HT-29 (cell line): ENCODE measurements around the gene TSHR. TPM values are rescaled to one million over a fixed set of nuclear protein-coding genes. Genes with fewer than 3 reads are reported as not detected.
"Not testable (repeated sequence)": the region's sequence is repeated elsewhere in the genome, so short reads cannot be mapped to it uniquely, and the experiment has no call there.

Experiments used
- DNase-seq: peaks from one replicate; pipeline ENCODE4 v3.0.0-alpha.2; 2015; ENCODE audit warnings: low spot score
- total RNA-seq: library from RNA; depleted of rRNA; stranded (reverse); fragments of >200 nt; shearing (Covaris generic); gene quantifications from 2 replicates; pipeline ENCODE4 v1.2.3, GENCODE V29; 2014

TSHR gene
- total RNA-seq, 1 experiment from 2014 or later: not detected

DNA sequence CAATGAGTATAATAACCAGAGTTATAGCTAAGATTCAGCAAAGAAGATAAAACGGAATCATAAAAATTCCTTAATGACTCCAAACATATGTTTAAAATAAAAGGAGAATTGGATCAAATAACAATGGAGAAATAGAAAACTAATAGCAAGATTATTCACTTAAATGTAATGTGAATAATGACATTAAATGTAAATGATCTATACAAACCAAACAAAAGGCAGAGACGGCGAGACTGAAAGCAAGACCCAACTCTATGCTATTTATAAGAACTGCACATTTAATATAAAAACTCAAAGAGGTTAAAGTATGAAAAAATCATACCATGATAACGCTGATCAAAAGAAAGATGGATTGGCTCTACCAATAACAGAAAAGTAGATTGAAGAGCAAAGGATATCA is 3.9 kb upstream of the TSHR start:
- no peak for DNase-seq

DNA sequence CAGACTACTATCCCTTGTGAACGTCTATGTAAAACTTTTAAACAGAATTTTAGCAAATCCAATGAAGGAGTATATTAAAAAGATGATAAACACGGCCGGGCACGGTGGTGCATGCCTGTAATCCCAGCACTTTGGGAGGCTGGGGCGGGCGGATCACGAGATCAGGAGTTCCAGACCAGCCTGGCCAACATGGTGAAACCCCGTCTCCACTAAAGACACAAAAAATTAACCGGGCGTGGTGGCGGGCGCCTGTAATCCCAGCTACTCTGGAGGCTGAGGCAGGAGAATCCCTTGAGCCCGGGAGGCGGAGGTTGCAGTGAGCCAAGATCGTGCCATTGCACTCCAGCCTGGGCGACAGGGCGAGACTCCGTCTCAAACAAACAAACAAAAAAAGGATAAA is 2.2 kb upstream of the TSHR start:
- DNase-seq: not testable (repeated sequence)

DNA sequence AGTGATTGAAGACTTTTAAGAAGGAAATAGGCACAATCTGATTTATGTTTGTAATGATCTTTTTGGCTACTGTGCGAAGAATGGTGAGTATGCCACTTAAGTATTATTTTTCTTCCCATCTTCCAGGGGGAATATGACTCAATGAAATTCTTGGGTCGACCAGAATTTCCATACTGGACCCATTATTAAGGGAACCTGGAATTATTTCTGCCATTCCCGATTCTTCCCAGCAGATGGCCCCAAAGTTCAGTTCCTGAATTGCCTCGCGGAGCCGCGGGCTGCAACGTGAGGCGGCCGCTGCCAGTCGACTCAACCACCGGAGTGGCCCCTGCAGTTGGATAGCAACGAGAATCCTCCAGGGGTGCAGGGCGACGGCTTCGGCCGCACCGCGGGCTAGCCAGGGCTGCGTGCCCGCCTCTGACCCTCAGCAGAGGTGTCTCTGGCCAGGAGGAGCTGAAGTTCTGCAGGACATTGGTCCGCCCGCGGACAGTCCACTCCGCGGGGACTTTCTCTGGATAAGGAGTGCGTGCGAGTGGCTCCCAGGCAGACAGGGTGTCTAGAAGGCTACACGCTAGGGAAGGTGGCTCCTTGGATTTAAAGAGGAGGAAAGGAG is 628 bp upstream of the TSHR start:
- DNase-seq: peak; percentile 47

DNA sequence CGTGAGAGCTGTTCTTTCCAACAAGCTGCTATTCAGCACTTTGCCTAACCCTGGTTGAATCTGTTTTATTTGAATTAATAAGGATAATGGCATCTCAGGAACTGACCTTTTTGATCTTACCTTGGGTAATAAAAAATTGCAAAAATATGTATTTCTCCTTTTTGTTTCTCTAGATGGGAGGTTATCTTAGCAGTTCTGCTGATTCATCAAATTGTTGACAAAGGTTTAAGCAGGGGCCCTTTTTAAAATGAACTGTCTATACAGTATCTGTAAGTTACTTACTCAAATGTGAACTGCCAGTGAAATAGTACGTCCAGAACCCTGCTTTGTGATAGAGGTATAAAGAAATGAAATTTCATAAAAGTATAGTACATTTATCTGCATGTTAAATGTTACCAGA is 681 bp downstream of the TSHR start:
- DNase-seq: no peak

DNA sequence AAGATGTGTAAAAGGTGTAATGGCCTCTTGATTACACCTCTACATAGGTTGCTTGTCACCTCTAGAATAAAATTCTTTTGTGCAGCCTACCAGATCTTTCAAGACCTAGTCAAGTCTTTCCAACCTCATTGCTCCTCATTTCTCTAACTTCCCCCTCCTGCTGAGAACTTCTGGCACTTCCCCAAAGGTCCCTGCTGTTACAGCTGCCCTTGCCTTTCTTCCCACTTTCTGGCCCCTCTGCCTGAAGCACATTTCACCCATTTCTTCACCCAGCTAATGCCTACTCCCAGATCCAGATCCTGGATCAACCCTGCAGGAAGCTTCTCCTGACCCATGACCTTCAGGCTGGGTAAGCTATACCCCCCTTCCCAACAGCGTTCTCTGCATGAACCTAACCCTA is 1.5 kb downstream of the TSHR start:
- no peak for DNase-seq

DNA sequence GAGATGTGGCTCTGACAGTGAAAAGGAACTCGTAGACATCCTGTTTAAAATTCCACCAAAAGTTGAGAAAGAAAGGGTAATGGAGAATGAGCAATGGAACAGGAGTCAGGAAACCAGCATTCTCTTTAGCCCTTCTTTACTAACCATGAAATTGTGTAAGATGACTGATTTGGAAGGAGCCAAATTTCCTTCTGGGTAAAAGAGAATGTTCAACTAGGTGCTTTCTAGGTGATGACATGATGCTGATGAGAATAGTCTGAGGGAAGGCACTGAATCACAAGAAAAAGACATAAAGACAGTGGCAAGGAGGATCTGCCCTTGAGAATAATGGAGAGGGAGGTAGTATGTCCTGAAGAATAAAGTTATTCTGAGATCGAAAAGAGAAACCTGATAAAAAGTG is 2.2 kb downstream of the TSHR start:
- DNase-seq: no peak

DNA sequence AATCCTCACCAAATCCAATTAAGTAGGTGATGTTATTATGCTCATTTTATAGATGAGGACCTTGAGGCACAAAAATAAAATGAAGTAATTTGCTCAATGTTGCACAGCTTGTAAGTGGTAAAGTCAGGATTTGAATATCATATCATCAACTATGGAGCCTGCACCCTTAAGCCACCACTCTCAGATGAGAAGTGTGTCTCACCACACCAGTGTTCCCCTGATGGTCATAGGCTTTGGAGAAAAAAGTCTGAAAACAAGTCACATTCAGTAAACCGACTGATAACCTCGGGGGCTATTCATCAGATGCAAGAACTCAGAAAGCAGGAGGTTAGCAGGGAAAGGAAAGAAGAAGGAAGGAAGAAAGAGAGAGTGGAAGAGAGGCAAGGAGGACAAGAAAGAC is 2.8 kb downstream of the TSHR start:
- no peak for DNase-seq

DNA sequence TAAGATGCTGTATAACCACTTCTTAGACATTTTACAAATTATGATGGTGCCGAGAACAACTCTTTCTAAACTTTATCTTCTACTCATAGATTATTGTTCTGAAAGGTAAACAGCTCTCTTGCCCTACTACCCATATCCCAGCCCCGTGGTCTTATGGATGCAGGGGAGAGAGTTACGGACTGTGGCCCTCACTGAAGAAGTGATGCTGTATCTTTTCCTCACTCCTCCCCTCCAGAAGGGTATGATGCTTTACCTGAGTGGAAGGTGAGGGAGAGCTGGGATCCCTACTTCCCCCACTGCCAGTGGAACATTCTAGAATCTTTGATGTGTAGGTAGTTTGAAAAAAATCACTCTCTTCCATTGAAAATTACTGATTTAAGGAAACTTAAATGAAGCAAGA is 3.5 kb downstream of the TSHR start:
- no peak for DNase-seq

DNA sequence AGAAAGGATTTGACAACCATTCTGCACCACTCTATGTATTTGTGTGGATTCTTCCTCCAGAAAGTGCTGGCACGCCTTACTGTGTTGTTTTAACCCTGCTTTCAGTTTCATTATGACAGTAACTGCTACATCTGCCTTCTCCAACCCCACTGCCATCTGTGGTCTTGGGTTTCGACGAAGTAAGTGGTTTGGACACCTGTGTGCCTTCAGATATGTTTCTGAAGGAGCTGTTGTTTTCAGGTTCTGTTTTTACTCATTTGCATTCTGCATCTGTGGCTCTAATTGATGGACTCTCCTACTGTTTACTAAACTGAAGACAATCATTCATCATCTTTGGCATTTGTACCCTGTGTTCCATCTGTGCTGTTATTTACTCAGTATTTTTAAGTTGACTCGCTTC is 4.1 kb downstream of the TSHR start:
- DNase-seq: no peak

DNA sequence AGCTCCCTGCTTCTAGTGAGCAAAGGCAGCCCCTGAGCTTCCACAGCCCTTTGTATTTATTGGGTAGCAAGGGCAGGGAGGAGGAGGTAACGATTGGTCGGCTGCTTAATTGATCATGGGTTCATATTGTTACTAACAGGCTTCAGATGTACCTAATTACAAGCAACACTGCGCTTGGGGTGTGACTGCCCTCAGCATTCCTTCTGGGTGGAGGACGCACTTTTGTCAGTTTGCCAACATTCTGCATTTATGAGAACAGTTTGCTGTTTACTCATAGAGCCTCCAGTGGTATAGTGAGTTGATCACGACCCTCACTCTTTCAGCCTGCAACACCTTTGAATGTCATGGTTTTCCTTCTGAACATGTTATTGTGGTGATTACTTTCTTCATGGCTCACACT is 9.6 kb downstream of the TSHR start:
- DNase-seq: no peak

DNA sequence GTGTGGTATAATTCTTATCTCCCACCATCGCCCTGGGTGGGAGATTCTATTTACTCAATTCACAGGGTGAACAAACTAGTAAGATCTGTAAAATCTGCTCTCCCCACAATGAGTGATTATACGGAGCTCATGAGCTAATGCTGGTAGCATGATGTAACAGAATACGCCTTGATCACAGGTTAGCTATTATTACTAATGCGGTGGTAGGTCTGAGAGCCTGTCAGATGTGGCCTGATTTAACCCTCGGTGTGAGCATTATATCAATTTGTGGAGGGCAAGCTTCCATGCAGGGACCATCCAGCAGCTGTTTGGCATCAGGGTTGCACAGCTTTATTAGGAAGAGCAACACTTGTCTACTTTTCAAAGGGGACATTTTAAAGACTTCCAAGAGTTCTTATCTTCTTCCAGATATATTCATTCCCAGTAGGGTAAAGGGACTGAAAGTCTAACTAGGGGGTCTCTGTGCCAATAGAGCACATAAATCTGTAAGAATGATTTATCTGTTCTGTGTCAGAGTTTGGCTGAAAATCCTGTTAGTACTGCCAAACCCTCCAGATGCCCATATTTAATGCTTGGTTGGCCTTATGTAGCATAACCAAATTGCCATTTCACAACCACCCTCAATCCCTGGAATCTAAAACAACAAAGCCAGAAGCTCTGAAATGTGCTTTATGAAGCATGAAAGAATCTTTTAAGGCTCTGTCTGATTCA is 18.7 kb downstream of the TSHR start:
- DNase-seq: no peak

DNA sequence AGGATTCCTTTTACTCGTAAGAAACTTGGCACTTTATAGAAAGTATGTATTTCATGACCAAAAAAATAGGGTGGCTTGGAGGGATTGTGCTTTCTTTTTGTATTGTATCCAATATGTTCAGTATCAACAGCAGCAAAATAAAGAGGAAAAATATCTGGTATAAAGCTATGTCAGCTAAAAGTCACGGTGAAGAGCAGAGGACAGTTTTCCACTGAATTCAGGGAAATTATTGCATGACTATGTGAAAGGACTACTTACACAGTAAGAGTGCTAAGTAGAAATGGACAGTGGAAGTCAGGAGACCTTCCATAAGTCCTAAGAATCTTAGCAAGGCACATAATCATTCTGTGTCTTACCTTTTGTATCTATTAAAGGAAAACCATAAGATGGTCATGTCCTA is 19.3 kb downstream of the TSHR start:
- DNase-seq: no peak

DNA sequence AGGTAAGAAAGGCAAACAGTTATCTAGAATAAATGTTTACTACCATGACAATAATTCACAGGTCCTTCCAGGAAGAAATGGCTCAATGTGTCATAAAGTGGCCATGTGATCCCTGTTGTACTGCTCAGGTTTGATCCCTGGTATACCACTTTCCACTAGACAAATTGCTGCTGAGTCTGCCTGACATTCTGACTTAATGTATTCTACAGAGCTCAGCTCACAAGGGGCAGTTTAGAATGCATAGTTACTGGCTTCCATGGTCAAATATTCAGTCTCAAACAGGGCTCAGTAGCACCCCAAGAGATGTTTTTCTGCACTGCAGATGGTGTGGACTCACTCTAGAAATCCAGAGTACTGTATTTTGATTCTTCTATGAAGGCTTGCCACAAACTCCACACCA is 21.8 kb downstream of the TSHR start:
- DNase-seq: no peak

DNA sequence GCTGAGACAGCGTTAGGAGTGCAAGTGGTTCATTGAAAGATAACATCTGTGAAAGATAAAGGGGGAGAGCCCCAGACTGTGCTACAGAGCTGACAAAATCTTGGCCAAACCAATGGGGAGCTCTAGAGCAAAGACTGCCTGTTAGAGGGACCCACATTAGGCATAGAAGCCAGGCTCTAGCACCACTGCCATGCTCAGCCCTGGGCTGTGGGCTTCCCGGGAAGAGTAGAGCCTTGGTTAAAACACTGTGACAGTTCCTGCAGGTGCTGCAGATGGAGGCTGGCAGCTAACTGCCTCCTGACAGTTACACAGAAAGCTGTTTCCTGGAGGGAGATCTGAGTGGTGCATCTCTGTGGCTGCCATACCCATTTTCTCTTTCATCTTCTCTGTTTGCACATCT is 23.0 kb downstream of the TSHR start:
- no peak for DNase-seq

DNA sequence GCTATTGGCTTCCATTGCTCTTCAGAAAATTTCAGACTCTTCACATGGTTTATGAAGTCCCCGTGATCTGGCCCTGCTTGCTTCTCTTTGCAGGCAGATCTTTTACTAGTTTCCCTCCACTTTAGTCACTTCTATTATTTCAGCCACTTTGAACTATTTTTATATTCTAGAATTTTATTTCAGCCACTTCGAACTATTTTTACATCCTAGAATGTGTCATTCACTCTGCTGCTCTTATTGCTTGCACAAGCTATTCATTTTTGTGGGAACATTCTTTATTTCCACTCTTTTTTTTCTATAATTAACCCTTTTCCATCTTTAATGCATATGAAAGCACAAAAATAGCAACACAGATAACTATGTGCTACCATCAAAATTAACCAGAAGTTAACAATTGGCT is 24.5 kb downstream of the TSHR start:
- no peak for DNase-seq

DNA sequence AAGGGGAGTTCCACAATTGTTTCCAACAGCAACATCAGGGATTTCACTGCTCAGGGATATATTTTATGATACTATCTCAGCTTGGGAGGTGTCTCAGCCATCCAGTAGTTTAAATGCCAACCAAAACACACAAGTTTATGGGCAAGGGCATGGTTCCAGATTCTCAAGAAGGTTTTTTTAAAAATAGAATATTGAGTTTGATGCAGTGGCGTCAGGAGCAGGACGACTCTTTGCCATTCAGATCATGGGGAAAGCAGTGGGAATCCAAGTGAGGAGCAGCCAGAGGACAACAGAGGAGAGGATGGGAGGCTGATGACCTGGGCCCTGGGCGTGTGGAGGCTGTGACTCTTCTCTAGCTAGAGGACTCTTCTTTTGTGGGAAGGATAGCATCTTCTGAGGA is 25.7 kb downstream of the TSHR start:
- no peak for DNase-seq

DNA sequence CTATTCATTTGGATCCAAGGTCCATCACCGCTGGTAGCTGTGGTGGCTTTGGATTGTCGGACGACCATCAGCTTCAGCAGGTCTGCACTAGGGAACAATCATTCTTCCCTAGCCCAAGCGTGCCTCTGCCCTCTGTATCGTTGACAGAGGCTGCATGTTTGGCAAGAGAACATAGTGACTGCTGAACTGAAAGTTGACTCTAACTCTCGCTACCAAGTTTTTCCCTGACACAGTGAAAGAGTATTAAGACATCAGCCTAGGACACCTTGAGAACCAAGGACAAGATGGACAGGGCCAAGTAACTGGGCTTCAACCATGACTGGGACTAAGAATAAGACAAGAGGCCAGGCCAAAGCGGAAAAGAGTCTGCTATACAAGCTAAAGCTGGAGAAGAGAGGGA is 26.3 kb downstream of the TSHR start:
- DNase-seq: no peak

DNA sequence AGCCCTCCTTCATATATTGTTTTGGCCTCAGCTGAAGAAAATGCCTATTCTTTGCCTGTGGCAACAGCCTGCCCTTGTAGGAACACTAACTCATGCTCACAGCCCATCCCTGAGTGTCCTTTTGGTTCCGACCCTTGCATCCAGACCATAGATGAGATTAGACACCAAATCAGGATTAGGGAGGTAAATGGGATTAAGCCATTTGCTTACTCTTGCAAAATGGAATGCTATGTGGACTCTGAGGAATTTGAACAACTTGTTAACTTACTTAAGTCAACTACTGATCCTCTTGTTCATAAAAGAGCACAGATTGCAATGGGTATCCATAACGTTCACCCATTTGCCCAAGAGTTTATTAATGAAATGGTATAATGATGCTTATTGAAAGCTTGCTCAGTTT is 27.3 kb downstream of the TSHR start:
- DNase-seq: no peak

DNA sequence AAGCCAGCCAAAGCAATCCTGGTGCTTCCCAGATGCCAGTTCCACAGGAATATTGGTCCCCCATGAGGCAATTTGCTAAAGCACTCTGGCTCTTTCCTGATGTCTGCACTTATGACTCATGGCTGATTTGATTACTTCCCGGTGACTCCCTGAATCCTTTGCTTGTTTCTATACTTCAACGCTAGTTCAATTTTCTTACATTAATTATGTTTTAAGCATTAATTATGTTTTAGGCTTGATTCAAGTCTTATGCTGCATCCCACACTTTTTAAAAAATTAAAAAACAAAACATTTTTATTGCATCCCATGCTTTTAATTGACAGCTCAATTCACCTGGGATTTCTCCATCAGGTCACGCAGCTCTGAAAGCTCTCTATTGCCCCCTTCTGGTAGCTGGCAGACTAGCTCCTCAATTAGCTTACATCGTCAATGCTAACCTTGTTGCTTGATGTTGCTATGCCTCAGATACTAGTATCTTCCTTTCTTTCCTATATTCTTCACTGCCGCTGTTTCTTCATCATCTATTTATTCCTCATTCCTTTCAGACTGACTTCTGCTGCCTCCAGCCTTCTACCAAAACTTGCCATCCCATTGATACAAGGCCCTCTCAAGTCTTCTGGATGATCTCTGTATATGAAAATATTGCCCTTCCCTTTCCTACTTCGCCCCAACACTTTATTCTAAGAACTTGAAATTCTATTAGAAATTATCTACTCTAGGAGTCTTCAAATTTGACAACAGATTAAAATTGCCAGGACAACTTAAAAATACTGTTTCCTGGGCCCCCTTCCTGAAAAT is 32.0 kb downstream of the TSHR start:
- peak; percentile 77 for DNase-seq

DNA sequence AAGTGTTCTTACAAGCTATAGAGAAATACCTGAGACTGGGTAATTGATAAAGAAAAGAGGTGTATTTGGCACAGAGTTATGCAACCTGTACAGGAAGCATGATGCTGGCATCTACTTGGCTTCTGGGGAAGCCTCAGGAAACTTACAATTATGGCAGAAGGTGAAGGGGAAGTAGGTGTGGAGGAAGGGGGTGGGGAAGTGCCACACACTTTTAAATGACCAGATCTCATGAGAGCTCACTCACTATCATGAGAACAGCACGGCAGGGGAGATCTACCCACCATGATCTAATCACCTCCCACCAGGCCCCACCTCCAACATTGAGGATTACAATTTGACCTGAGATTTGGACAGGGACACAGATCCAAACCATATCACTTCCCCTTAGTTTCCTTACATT is 32.8 kb downstream of the TSHR start:
- DNase-seq: no peak

DNA sequence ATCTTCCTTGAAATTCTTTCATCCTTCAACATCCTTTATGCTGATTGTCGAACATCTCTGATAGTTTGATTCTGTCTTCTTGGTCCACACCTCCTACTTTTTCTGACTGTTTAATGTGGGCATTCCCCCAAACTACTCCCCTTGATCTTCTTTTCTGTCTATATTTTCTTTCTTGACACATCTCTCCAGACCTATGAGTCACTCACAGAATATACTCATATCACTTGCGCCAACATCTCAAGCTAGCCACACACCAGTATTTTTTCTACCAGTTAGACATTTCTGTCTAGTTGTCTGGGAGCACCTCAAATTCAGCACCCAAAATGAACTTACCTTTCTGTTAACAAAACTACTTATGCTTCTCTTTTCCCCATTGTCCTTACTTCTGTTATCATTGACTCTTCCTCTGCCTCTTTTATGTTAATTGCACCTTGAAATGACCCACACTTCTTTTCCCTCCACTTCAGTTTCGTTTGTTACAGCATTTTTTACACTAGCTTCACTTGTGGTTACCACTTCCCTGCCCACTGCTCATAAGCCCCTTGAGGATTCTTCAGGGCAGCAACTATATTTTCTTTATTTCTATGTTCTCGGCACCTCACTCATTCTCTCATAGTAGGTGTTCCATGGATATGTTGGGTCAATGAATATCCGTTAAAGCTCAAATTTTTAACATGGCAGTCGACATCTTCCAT is 33.5 kb downstream of the TSHR start:
- no peak for DNase-seq

DNA sequence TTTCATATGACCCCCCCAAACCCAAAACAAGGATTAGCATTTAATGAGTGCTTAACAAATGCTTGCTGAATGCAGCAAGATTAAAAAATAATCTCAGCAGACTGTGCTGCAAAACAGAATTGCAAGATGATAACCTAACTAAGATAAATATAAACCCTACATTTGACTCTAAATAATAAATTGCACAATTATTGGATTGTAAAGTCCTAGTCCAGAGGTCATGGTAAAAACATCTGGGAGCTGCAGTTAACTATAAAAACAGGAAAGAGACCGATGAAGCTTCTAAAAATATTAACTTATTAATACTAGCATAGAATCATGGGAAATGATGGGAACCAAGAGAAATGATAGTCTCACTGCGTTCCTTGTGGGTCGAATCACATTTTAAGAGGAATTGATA is 37.2 kb downstream of the TSHR start:
- no peak for DNase-seq
